Activated naive CD4-positive, alpha-beta T cell (primary cell): ENCODE data around the gene TJP1.
"Not testable (repeated sequence)": the region's sequence is repeated elsewhere in the genome, so short reads cannot be mapped to it uniquely, and the experiment has no call there.

Experiments
- DNase-seq, 4 experiments: peaks; one replicate each; lab custom pipeline; 2025; lab: John Stamatoyannopoulos, UW

Gene TJP1

DNA sequence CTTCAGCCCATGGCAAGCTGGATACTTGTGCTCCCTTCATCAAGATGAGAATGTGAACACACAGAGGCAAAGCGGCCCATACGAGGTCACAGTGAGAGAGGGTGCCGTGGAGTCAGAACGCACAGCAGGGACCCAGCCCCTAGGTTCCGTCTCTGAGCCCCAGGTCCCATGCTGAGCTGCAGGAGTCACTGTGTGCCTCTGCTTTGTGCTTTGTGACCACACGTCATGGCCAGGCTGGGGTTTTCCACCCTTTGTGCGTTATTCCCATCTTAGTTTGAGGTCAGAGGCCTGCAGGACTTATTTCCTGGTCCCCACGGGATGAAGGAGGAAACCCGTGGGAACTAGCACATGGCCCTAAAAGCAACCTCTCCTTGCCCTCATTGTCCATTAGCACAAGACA lies 140.3 kb downstream of the TJP1 start:
- DNase-seq: no peak

DNA sequence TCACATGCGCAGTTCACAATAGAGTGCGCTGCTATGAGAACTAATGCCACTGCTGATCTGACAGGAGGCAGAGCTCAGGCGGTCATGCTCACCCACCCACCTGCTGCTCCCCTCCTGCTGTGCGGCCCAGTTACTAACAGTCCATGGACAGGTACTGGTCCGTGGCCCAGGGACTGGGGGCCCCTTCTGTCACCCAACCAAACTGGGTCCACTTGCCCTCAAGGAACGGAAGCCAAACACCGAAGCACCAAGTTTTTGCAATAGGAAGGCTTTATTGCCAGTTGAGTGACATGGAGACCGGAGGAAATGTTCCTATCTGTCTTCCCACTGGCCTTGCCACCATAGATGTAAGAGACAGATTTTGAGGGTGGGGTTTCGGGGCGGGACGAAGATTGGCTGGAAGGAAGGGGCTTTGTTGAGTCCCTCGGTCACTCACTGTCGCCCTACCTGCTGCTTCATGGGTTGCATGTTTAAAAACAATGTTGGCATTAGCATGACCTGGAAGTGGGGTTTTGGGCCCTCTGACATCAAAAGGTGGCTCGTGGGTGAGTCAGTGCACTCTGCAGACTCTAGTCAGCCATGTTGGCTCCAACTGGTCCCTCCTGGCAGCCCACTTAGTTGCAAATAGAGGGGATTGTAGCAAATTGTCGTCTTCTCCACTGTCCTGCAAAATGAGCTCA lies 141.0 kb downstream of the TJP1 start:
- DNase-seq: no peak

DNA sequence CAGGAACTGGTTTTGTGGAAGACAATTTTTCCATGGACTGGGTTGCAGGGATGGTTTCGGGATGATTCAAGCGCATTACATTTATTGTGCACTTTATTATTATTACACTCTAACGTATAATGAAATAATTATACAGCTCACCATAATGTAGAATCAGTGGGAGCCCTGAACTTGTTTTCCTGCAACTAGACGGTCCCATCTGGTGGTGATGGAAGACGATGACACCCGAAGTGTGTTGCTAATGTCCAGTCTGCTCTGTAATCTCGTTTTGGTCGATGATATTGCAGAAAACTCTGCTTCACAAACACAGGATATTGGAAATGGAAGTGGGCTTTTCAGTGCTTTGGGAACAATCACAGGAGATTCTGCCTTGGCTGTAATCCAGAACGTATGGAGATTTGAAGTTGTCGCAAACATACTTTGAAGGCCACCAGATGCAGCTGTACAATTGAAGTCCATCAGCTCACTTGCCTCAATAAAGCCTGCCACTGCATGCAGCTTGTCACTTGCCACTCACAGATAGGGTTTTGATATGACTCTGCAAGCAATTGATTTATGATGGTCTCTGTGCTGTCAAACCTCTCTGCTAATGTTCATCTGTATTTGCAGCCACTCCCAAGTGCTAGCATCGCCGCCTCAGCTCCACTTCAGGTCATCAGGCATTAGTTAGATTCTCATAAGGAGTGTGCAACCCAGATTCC lies 141.7 kb downstream of the TJP1 start:
- no peak for DNase-seq

GRCh38 chr15:29678504-29679034 lies 143.7 kb downstream of the TJP1 start:
- DNase-seq: no peak

- DNase-seq: no peak
These were observed 144.3 kb downstream of the TJP1 start for GRCh38 chr15:29677871-29678461.

- DNase-seq: no peak
These were observed 144.8 kb downstream of the TJP1 start for GRCh38 chr15:29677455-29677854.

GRCh38 chr15:29676961-29677402 lies 145.3 kb downstream of the TJP1 start:
- DNase-seq: no peak

GRCh38 chr15:29676374-29676960 lies 145.8 kb downstream of the TJP1 start:
- not testable (repeated sequence) for DNase-seq

DNA sequence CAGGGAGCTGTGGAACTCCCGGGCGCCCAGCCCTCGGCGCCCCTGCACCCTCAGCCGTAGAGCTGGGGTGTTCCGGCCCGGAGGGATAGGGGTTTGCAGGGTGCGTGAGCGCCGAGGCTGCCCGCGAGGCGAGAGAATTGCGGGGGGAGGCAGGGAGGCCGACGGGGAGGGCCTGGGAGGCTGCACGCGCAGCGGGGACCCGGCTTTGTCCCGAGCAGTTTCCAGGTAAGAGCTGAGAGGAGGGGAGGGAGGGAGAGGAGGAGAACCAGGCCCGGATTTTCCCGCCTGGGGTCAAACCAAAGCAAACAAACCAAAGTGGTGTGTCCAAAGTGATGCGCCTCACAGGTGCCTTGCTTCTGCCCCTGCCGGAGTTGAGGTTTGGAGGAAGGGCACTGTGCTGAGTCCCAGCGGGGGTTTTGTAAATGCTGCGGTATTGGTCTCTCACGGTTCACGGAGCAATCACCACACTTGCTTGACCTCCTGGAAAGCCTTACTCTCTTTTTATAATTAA lies 146.4 kb downstream of the TJP1 start:
- DNase-seq: no peak

DNA sequence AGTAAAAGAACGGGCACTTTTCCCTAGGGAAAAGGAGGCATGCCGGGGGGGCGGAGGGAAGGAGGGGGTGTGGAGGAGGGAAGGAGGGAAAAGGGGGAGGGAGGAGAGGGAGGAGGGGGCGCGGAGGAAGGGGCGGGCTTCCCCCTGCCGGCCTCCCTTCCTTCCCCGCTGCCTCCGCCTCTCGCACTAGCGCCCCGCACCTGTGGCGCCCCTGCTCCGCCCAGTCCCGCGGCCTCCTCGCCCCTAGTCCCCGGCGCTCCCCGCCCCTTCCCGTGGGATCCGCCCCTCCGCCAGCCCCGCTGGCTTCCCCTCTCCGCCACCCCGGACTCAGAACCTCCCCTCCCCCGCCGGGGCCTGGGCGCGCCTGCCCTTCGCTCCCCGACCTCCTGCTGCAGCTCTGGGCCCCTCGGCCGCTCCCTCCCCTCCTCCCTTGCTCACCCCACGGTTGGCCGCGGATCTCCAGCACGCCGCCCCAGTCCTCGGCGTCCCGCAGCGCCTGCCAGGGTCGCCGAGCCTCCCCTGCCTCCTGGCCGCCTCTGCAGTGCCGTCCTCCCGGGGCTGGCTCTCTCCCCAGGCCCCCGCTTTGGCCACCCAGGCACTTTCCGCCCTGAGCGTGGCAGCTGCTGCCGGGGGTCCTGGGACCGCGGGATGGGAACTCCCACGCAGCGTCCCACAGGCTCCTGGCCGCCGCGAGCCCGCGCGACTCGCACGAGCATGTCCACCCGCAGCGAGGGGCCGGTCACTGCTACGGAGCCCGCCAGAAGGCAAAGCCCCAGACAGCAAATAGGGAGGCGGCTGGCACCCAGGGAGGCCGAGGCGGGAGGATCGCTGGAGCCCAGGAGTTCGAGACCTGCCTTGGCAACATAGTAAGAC lies 147.4 kb downstream of the TJP1 start:
- DNase-seq: no peak

GRCh38 chr15:29672923-29673809 lies 149.1 kb downstream of the TJP1 start:
- no peak for DNase-seq

GRCh38 chr15:29672446-29672845 lies 149.8 kb downstream of the TJP1 start:
- no peak for DNase-seq

DNA sequence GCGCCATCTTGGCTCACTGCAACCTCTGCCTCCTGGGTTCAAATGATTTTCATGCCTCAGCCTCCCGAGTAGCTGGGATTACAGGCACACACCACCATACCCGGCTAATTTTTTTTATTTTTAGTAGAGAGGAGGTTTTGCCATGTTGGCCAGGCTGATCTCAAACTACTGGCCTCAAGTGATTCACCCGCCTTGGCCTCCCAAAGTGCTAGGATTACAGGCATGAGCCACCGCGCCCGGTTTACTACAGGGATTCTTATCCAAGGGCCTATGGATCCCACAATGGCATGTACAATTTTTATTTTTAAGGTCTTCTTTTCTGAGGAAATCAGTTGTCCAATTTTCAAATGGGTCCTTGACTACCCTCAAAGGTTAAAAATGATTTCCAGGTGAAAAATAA lies 150.2 kb downstream of the TJP1 start:
- DNase-seq: not testable (repeated sequence)

DNA sequence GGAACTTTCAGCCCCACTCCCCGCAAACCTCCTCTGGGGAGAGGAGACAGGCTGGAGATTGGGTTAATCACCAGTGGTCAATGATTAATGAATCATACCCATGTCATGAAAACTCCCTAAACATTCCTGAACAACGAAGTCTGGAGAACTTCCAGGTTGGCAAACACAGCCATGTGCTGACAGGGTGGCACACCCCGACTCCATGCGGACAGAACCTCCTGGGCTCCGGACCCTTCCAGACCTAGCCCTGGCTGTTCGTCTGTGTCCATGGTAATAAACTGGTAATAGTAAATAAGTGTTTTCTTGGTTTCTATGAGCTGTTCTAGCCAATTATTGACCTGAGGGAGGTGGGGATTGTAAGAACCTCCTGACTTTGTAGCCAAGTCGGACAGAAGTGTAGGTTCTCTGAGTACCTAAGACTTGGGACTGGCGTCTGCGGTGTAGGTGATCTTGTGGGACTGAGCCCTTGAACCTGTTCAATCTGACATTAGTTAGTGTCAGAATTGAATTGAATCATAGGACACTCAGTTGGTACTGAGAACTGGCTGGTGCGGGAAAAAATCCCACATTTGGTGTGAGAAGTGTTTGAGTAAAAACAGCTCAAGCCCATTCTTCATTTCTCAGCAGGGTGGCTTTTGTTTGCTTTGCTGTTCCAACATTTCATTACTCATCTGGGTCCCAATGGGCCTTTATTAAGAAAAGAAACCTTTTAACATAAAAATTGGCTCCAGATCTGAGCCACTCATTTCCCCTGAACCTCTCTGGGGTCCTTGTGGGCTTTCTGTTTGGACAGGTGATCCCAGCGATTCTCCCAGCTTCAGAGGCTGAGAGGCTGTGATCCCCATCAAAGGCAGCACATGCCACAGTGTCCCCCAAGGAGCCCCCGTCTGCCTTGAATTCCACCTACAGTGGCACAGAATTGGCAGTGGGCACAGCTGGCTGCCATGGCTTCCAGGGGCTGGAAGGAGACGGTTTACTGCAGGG lies 151.0 kb downstream of the TJP1 start:
- DNase-seq: no peak

GRCh38 chr15:29670266-29670665 lies 152.0 kb downstream of the TJP1 start:
- DNase-seq: no peak

DNA sequence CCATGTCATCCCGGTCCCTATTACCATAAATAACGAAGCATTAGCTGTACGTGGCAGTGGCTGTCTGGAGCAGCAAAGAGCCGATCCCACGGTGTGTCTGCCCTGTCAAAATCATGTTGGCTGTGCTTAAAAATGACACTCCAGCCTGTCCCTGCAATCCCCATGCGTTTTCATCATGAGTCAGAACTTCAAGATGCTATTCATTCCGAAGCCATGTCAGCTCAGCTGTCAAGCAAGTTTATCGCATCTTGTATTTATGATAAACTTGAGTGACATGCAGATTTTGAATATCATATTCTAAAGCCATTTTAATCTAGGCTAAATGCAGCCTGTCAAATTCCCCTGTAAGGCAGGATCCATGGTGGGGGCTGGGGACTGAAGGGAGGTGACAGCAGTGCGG lies 152.4 kb downstream of the TJP1 start:
- DNase-seq: no peak

DNA sequence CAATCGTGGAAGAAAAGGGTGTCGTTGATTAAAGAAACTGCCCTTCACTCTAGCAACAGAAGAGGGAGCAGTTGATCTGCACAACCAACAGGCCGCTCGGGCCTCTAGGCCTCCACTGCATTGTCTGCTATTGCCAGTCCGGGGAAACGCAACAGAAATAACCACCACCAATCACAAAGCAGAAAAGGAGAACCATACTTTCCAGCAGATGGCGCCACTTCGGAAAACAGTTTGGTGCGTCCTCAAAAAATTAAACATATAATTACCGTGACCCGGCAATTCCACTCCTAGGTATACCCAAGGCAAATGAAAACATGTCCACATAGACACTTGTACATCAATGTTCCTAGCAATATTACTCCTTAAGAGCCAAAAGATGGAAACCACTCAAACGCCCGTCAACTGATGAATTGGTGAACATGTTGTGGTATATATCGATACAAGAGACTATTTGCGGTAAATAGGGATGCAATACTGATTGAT lies 154.1 kb downstream of the TJP1 start:
- no peak for DNase-seq

GRCh38 chr15:29666241-29666640 lies 156.0 kb downstream of the TJP1 start:
- no peak for DNase-seq

GRCh38 chr15:29665444-29666003 lies 156.7 kb downstream of the TJP1 start:
- DNase-seq: no peak
